ENCODE data around the gene MRPL52.

The MRPL52 gene

GRCh38 chr14:22837750-22838538 is 8.3 kb downstream of the MRPL52 start:
- Mint-ChIP-seq H3K27ac (no peak overlapping the region), H3K4me1 (ENCODE audit: low read depth in 2 of 2) (peaks cover 0 to 5% of the 10 kb centered on the region in 2 donors), H3K9me3 (no peaks in the 10 kb centered on the region), H3K4me3 (no peak overlapping the region), H3K27me3 (peaks cover 10 to 59% of the 10 kb centered on the region in 2 donors), H3K36me3 (ENCODE audit: insufficient read depth) (peaks cover 23% of the 10 kb centered on the region)
- ATAC-seq (replicated peaks) (no peak), DNase-seq (no peak)

GRCh38 chr14:22838631-22839041 is 8.9 kb downstream of the MRPL52 start:
- ATAC-seq (replicated peaks): no peak
- H3K36me3 Mint-ChIP-seq (ENCODE audit: insufficient read depth): peaks cover 18% of the 10 kb centered on the region
- peaks cover 16 to 66% of the 10 kb centered on the region in 2 donors for H3K27me3 Mint-ChIP-seq
- peaks cover 0 to 5% of the 10 kb centered on the region in 2 donors for H3K4me1 Mint-ChIP-seq (ENCODE audit: low read depth in 2 of 2)
- DNase-seq: no peak
- no peaks in the 10 kb centered on the region for H3K9me3 Mint-ChIP-seq
- H3K4me3 Mint-ChIP-seq: no peak overlapping the region
- peak overlapping the region in 1 of 2 donors; percentile 24 for H3K27ac Mint-ChIP-seq

GRCh38 chr14:22839159-22839779 is 9.6 kb downstream of the MRPL52 start:
- peaks cover 12% of the 10 kb centered on the region for H3K36me3 Mint-ChIP-seq (ENCODE audit: insufficient read depth)
- no peak overlapping the region for H3K4me3 Mint-ChIP-seq
- no peaks in the 10 kb centered on the region for H3K9me3 Mint-ChIP-seq
- DNase-seq (no peak), ATAC-seq (replicated peaks) (no peak)
- H3K4me1 Mint-ChIP-seq (ENCODE audit: low read depth in 2 of 2): peaks cover 0 to 5% of the 10 kb centered on the region in 2 donors
- peak overlapping the region in 1 of 2 donors; percentile 24 for H3K27ac Mint-ChIP-seq
- H3K27me3 Mint-ChIP-seq: peaks cover 17 to 72% of the 10 kb centered on the region in 2 donors

GRCh38 chr14:22841311-22841710 is 11.6 kb downstream of the MRPL52 start:
- DNase-seq (no peak), ATAC-seq (replicated peaks) (no peak)
- Mint-ChIP-seq H3K27ac (no peak overlapping the region), H3K4me3 (no peak overlapping the region), H3K36me3 (ENCODE audit: insufficient read depth) (no peaks in the 10 kb centered on the region), H3K27me3 (peaks cover 32 to 93% of the 10 kb centered on the region in 2 donors), H3K4me1 (ENCODE audit: low read depth in 2 of 2) (peaks cover 0 to 5% of the 10 kb centered on the region in 2 donors), H3K9me3 (no peaks in the 10 kb centered on the region)

- no peak overlapping the region for H3K27ac Mint-ChIP-seq
- H3K27me3 Mint-ChIP-seq: peaks cover 37 to 95% of the 10 kb centered on the region in 2 donors
- H3K36me3 Mint-ChIP-seq (ENCODE audit: insufficient read depth): no peaks in the 10 kb centered on the region
- ATAC-seq (replicated peaks) (no peak), DNase-seq (no peak)
- no peaks in the 10 kb centered on the region for H3K9me3 Mint-ChIP-seq
- H3K4me3 Mint-ChIP-seq: no peak overlapping the region
- peaks cover 0 to 5% of the 10 kb centered on the region in 2 donors for H3K4me1 Mint-ChIP-seq (ENCODE audit: low read depth in 2 of 2)
Observed at GRCh38 chr14:22841769-22842168, 12.1 kb downstream of the MRPL52 start.

- H3K4me3 Mint-ChIP-seq: no peak overlapping the region
- H3K36me3 Mint-ChIP-seq (ENCODE audit: insufficient read depth): no peaks in the 10 kb centered on the region
- peaks cover 0 to 3% of the 10 kb centered on the region in 2 donors for H3K4me1 Mint-ChIP-seq (ENCODE audit: low read depth in 2 of 2)
- H3K27me3 Mint-ChIP-seq: peaks cover 39 to 95% of the 10 kb centered on the region in 2 donors
- no peaks in the 10 kb centered on the region for H3K9me3 Mint-ChIP-seq
- H3K27ac Mint-ChIP-seq: no peak overlapping the region
- ATAC-seq (replicated peaks): no peak
- DNase-seq: no peak
Observed at GRCh38 chr14:22842211-22843122, 12.8 kb downstream of the MRPL52 start.

- Mint-ChIP-seq H3K9me3 (no peaks in the 10 kb centered on the region), H3K27me3 (peaks cover 46 to 95% of the 10 kb centered on the region in 2 donors), H3K36me3 (ENCODE audit: insufficient read depth) (no peaks in the 10 kb centered on the region), H3K27ac (no peak overlapping the region), H3K4me1 (ENCODE audit: low read depth in 2 of 2) (no peaks in the 10 kb centered on the region), H3K4me3 (no peak overlapping the region)
- no peak for ATAC-seq (replicated peaks)
- no peak for DNase-seq
Observed at GRCh38 chr14:22843123-22843925, 13.6 kb downstream of the MRPL52 start.

- H3K4me1 Mint-ChIP-seq (ENCODE audit: low read depth in 2 of 2): no peaks in the 10 kb centered on the region
- H3K27me3 Mint-ChIP-seq: peaks cover 43 to 95% of the 10 kb centered on the region in 2 donors
- no peaks in the 10 kb centered on the region for H3K9me3 Mint-ChIP-seq
- ATAC-seq (replicated peaks): no peak
- H3K27ac Mint-ChIP-seq: no peak overlapping the region
- H3K36me3 Mint-ChIP-seq (ENCODE audit: insufficient read depth): no peaks in the 10 kb centered on the region
- no peak overlapping the region for H3K4me3 Mint-ChIP-seq
- DNase-seq: no peak
Observed at GRCh38 chr14:22844221-22845102, 14.8 kb downstream of the MRPL52 start.

GRCh38 chr14:22845103-22845394 is 15.4 kb downstream of the MRPL52 start:
- DNase-seq (no peak), ATAC-seq (replicated peaks) (no peak)
- no peaks in the 10 kb centered on the region for H3K36me3 Mint-ChIP-seq (ENCODE audit: insufficient read depth)
- no peak overlapping the region for H3K4me3 Mint-ChIP-seq
- no peaks in the 10 kb centered on the region for H3K4me1 Mint-ChIP-seq (ENCODE audit: low read depth in 2 of 2)
- no peak overlapping the region for H3K27ac Mint-ChIP-seq
- no peaks in the 10 kb centered on the region for H3K9me3 Mint-ChIP-seq
- peaks cover 43 to 94% of the 10 kb centered on the region in 2 donors for H3K27me3 Mint-ChIP-seq

GRCh38 chr14:22845821-22846625 is 16.3 kb downstream of the MRPL52 start:
- Mint-ChIP-seq H3K4me1 (ENCODE audit: low read depth in 2 of 2) (no peaks in the 10 kb centered on the region), H3K4me3 (no peak overlapping the region), H3K27ac (no peak overlapping the region), H3K27me3 (peaks cover 43 to 84% of the 10 kb centered on the region in 2 donors), H3K36me3 (ENCODE audit: insufficient read depth) (no peaks in the 10 kb centered on the region), H3K9me3 (no peaks in the 10 kb centered on the region)
- ATAC-seq (replicated peaks): no peak
- DNase-seq: no peak

- no peak for DNase-seq
- no peak for ATAC-seq (replicated peaks)
- Mint-ChIP-seq H3K27me3 (peaks cover 43 to 80% of the 10 kb centered on the region in 2 donors), H3K4me3 (no peak overlapping the region), H3K4me1 (ENCODE audit: low read depth in 2 of 2) (no peaks in the 10 kb centered on the region), H3K9me3 (no peaks in the 10 kb centered on the region), H3K36me3 (ENCODE audit: insufficient read depth) (no peaks in the 10 kb centered on the region), H3K27ac (no peak overlapping the region)
Observed at GRCh38 chr14:22846811-22847307, 17.2 kb downstream of the MRPL52 start.
